Measurements from ENCODE around the gene ZC3H4.

ZC3H4 gene

DNA sequence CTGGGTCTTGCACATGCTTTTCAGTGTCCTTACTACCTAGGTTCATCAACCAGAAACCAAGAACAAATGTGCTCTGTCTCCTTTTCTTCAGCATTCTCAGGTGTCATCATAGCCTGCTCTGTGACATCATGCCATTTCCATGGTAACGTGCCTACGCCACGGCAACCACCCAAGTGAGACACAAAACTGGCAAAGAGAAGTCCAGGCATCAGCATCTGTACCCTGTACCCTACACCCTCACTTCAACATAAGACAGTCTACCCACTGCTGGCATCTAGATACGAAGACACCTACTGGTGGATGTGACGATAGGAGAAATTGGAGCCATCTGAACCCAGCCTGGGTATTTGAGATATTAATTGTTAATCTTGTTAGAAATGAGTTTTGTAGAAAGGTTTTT lies 13.3 kb downstream of the ZC3H4 start:
- no peak for DNase-seq (ENCODE audit: low read depth)
- H3K4me3 ChIP-seq (ENCODE audit: low read depth, low read length) = no peak overlapping the region
- TF ChIP-seq, protein P1, sequence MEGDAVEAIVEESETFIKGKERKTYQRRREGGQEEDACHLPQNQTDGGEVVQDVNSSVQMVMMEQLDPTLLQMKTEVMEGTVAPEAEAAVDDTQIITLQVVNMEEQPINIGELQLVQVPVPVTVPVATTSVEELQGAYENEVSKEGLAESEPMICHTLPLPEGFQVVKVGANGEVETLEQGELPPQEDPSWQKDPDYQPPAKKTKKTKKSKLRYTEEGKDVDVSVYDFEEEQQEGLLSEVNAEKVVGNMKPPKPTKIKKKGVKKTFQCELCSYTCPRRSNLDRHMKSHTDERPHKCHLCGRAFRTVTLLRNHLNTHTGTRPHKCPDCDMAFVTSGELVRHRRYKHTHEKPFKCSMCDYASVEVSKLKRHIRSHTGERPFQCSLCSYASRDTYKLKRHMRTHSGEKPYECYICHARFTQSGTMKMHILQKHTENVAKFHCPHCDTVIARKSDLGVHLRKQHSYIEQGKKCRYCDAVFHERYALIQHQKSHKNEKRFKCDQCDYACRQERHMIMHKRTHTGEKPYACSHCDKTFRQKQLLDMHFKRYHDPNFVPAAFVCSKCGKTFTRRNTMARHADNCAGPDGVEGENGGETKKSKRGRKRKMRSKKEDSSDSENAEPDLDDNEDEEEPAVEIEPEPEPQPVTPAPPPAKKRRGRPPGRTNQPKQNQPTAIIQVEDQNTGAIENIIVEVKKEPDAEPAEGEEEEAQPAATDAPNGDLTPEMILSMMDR (IDR thresholded peaks at IDR 0.05; ENCODE audit: control insufficient read depth, extremely low read depth, insufficient read depth) = no peak

GRCh38 chr19:47099576-47100050 lies 14.0 kb downstream of the ZC3H4 start:
- DNase-seq (ENCODE audit: low read depth) = no peak
- TF ChIP-seq, protein P1 (IDR thresholded peaks at IDR 0.05; ENCODE audit: control insufficient read depth, extremely low read depth, insufficient read depth) = no peak
- no peak overlapping the region for H3K4me3 ChIP-seq (ENCODE audit: low read depth, low read length)

GRCh38 chr19:47098608-47099007 lies 15.0 kb downstream of the ZC3H4 start:
- H3K4me3 ChIP-seq (ENCODE audit: low read depth, low read length) = no peak overlapping the region
- DNase-seq (ENCODE audit: low read depth) = no peak
- TF ChIP-seq, protein P1 (IDR thresholded peaks at IDR 0.05; ENCODE audit: control insufficient read depth, extremely low read depth, insufficient read depth) = no peak

GRCh38 chr19:47097396-47098201 lies 16.0 kb downstream of the ZC3H4 start:
- TF ChIP-seq, protein P1 (IDR thresholded peaks at IDR 0.05; ENCODE audit: control insufficient read depth, extremely low read depth, insufficient read depth) = no peak
- no peak for DNase-seq (ENCODE audit: low read depth)
- H3K4me3 ChIP-seq (ENCODE audit: low read depth, low read length) = no peak overlapping the region

DNA sequence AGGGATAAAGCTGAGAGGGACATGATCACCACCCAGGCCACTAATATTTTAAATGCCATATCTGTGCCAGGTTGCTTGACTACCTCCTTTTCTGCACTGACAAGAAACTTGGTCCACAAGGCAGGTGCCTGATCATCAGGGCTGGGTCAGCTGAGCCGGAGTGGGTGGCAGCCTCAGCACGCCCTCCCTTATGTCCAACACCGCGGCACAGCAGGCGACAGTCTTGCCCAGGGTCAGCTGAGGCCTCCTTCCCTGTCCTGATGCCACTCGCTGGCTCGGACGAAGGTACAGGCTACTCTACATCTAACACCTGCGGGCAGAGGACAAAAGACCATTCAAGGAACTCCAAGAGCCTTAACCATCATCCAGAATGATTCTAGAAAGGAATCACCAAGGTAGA lies 16.9 kb downstream of the ZC3H4 start:
- no peak overlapping the region for H3K4me3 ChIP-seq (ENCODE audit: low read depth, low read length)
- TF ChIP-seq, protein P1 (IDR thresholded peaks at IDR 0.05; ENCODE audit: control insufficient read depth, extremely low read depth, insufficient read depth) = no peak
- no peak for DNase-seq (ENCODE audit: low read depth)

DNA sequence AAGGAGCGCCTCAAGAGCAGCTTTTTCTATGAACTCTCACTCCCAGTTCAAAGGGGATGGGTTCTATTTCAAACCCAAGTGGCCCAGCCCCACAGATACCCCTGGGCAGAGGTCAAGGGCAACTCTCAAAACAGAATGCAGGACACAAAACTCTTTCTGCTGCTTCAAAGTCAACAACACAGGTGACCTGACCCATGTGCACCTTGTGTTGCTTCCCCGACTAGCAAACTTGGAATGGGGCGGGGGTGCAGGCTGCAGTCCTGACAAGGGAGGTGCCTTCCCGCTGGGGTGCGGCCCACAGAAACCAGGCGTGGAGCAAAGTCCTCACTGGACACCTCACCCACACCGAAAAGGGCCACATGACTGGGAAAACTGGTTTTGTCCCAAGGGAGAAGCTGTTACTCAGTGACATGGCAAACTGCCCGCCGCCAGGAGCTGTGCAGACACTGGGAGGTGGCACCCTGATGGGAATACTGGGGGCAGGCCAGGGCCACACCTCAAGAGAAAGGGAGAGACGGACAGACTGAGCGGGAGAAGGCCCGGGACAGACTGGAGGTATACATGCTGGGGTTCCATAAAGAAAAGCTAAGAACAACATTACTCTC lies 17.4 kb downstream of the ZC3H4 start:
- H3K4me3 ChIP-seq (ENCODE audit: low read depth, low read length) = no peak overlapping the region
- peak; percentile 77 for DNase-seq (ENCODE audit: low read depth)

More for the DNA sequence above, 17.4 kb downstream of the ZC3H4 start:
- TF ChIP-seq, protein P1 (IDR thresholded peaks at IDR 0.05; ENCODE audit: control insufficient read depth, extremely low read depth, insufficient read depth) = no peak

Data from LNCaP clone FGC (cell line).